Lower lobe of right lung (tissue), 2 donors: Measurements from ENCODE around the gene HOXB3. TPM values are rescaled to one million over a fixed set of nuclear protein-coding genes. Genes with fewer than 3 reads are reported as not detected.

Experiments
- ATAC-seq, 2 donors: fragments of 200-7000 bp; cut with Tn5 transposase; one replicate each; pipeline ENCODE4 v1.9.1; 2020 to 2022; ENCODE audit warnings: mild to moderate bottlenecking in 2 of 2, moderate library complexity in 2 of 2
- DNase-seq: peaks from one replicate; pipeline ENCODE4 v3.0.0-alpha.2; 2020
- H3K27ac ChIP-seq: fragments of 200-600 bp; one replicate; pipeline ENCODE4 v1.8.0; 2022
- H3K27me3 ChIP-seq: fragments of 200-600 bp; one replicate; pipeline ENCODE4 v1.8.0; 2022; ENCODE audit warnings: low read depth
- H3K36me3 ChIP-seq: fragments of 200-600 bp; one replicate; pipeline ENCODE4 v1.8.0; 2022; ENCODE audit warnings: mild to moderate bottlenecking
- H3K4me1 ChIP-seq: fragments of 200-600 bp; one replicate; pipeline ENCODE4 v1.8.0; 2022
- H3K4me3 ChIP-seq: fragments of 200-600 bp; one replicate; pipeline ENCODE4 v1.8.0; 2022; ENCODE audit warnings: mild to moderate bottlenecking
- H3K9me3 ChIP-seq: fragments of 200-600 bp; one replicate; pipeline ENCODE4 v1.8.0; 2022
- intact Hi-C: fragments of 100-400 bp; cut with DNase I; formaldehyde crosslinking; loops from one replicate; pipeline ENCODE4 v1.11.0; 2022
- total RNA-seq: library from RNA; stranded (reverse); fragmentation: NEBNext Ultra II Directional; extraction: Animal tissue kit (Norgen Biotek cat#: 25700); gene quantifications from one replicate; pipeline ENCODE4 v1.2.1, GENCODE V29; 2021
- TF ChIP-seq, protein P1 (sequence below): fragments of 200-600 bp; IDR thresholded peaks from one replicate; pipeline ENCODE4 v1.8.0; 2022; ENCODE audit warnings: antibody characterized with exemption, mild to moderate bottlenecking
- donor health status: DM: no; HTN: yes; CAD: no; lungs with severe emphysema.

Gene HOXB3
- total RNA-seq, 1 donor from 2014 or later = 11.3 TPM

DNA sequence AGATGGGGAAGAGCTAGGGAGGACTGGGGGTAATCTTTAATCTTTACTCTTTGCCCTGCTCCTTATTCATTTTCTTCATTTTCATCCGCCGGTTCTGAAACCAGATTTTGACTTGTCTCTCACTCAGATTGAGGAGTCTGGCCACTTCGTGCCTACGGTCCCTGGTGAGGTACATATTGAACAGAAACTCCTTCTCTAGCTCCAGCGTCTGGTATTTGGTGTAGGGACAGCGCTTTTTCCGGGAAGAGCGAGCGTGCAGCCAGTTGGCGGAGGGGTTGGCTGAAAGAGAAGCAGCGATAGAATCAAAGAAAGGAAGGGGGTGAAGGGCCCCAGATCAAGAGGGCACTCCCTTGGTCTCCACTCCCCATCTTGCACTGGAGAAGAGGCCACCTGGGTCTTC, 32.8 kb upstream of the HOXB3 start:
- ATAC-seq (no peak), DNase-seq (no peak)
- Histone ChIP-seq H3K9me3 (no peaks in the 10 kb centered on the region), H3K4me1 (peaks cover 29% of the 10 kb centered on the region), H3K27me3 (peaks cover 98% of the 10 kb centered on the region), H3K4me3 (no peak overlapping the region), H3K36me3 (no peaks in the 10 kb centered on the region), H3K27ac (no peak overlapping the region)
- TF ChIP-seq, protein P1, sequence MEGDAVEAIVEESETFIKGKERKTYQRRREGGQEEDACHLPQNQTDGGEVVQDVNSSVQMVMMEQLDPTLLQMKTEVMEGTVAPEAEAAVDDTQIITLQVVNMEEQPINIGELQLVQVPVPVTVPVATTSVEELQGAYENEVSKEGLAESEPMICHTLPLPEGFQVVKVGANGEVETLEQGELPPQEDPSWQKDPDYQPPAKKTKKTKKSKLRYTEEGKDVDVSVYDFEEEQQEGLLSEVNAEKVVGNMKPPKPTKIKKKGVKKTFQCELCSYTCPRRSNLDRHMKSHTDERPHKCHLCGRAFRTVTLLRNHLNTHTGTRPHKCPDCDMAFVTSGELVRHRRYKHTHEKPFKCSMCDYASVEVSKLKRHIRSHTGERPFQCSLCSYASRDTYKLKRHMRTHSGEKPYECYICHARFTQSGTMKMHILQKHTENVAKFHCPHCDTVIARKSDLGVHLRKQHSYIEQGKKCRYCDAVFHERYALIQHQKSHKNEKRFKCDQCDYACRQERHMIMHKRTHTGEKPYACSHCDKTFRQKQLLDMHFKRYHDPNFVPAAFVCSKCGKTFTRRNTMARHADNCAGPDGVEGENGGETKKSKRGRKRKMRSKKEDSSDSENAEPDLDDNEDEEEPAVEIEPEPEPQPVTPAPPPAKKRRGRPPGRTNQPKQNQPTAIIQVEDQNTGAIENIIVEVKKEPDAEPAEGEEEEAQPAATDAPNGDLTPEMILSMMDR = no peak
- intact Hi-C loops = no loop called here

DNA sequence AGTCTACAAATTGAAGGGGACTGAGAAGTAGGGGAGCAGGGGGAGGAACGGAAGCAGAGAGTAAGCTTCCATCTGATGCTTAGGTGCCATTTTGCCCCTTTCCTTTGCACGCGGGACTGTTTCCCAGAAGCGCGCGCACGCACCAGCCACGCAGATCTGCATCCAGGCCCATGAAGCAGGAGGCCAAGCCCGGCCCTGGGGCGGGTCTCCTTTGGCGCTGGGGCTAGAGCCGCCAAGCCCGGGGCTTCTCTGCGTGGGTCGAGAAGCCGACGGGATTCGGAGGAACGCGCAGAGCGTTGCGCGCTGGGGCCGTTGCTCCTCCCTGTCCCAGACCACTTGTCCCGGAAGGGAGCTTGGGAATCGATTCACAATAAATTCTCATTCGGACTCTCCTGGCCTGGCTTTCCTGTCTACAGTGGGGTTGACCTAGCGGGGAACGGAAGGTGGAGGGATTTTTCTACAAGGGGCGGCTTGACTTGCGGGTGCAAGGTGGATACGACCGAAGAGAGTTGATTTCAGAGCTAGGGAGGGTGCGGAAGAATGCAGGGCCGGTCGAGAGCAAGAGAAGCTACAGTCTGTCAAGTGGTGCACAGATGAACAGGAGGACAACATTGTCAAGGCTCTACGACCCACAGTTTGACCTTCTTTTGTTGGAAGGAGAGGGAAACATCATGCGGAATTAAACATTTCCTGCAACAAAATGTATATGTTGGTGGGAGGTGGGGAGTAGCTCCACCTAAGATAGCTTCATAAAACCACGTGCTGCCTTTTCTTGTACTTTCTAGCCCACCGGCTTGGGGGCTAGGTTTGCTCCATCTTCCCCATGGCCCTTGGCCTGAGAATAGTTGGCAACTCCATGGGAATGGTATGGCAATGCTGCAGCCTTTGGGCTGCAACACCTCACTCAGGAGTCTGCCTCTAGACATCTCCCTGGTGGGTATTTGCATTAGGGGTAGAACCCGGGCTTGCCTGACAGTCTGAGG, 31.7 kb upstream of the HOXB3 start:
- intact Hi-C loops = no loop called here
- ATAC-seq (no peak), DNase-seq (no peak)
- Histone ChIP-seq H3K4me1 (peaks cover 26% of the 10 kb centered on the region), H3K27me3 (peaks cover 98% of the 10 kb centered on the region), H3K4me3 (no peak overlapping the region), H3K36me3 (no peaks in the 10 kb centered on the region), H3K9me3 (no peaks in the 10 kb centered on the region), H3K27ac (no peak overlapping the region)
- TF ChIP-seq, protein P1 = no peak

DNA sequence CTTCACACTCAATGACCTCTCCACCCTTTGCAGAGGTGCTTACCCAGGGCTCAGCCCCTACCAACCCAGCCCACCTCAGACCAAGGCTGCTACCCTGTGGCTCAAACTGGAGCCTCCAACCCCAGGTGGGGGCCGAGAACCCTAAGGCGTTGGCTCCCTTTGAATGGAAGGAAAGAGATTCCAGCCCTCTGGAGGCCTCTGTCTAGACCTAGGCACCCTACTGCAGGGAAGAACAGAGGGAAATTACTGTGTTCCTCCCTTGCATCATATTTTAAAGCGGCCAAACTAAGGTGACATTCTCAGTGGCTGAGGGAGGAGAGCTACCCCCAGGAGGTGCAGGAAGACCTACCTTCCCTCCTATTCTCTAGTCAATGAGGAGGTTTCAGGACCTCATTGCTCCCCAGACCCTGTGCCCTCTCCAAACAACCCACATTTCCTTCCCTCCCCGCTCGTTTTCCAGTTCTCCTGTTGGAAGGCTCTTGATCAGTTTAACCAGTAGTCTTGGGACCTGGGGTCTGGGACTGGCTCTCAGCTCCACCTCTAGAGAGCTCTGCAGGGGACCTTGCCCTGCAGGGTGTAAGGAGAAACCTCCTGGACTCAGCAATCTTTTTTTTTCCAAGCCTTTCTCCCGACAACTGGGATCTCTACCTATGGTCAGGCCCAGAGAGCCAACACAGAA, 30.6 kb upstream of the HOXB3 start:
- ATAC-seq = no peak
- Histone ChIP-seq H3K36me3 (no peaks in the 10 kb centered on the region), H3K4me1 (peaks cover 15% of the 10 kb centered on the region), H3K27ac (no peak overlapping the region), H3K4me3 (no peak overlapping the region), H3K27me3 (peaks cover 98% of the 10 kb centered on the region), H3K9me3 (no peaks in the 10 kb centered on the region)
- intact Hi-C loops = no loop called here
- no peak for DNase-seq
- TF ChIP-seq, protein P1 = no peak

DNA sequence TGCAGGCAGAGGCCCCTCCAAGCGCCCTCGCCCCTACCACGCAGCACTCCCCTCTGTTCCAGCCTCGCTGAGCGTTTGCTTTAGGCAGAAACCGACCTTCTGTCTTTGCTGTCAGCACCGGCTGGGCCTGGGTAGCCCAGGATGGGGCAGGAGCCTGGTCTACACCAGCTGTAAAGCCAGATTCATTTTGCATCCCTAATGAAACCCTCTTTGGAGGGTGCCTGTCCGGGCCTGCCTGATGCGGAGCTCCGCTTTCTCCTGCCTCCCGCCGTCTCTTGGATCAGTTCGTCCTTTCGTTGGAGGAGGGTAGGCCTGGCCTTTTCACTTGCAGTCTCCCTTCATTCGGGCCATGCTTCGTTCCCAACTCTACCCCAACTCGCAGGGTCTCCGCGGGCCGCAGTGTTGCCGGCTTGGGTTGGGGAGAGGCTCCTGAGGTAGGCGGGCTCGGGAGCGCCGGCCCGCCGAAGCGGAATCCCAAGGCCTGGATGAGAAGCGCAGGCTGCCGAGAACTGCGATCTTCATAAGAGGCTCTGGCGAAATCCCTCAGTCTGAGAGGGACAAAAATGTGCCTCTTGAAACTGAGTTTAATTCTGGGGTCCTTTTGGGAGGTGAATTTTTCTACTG, 29.9 kb upstream of the HOXB3 start:
- no peak overlapping the region for H3K4me3 ChIP-seq
- no peaks in the 10 kb centered on the region for H3K9me3 ChIP-seq
- TF ChIP-seq, protein P1 = no peak
- DNase-seq (no peak), ATAC-seq (no peak)
- no peaks in the 10 kb centered on the region for H3K36me3 ChIP-seq
- intact Hi-C loops = no loop called here
- H3K27ac ChIP-seq = no peak overlapping the region
- H3K4me1 ChIP-seq = peaks cover 8% of the 10 kb centered on the region
- peaks cover 97% of the 10 kb centered on the region for H3K27me3 ChIP-seq

- Histone ChIP-seq H3K36me3 (no peaks in the 10 kb centered on the region), H3K9me3 (no peaks in the 10 kb centered on the region), H3K27ac (no peak overlapping the region), H3K4me3 (no peak overlapping the region), H3K4me1 (peaks cover 12% of the 10 kb centered on the region), H3K27me3 (peaks cover 97% of the 10 kb centered on the region)
- DNase-seq (peak; percentile 89), ATAC-seq (peak; percentile 91 to 94)
- intact Hi-C loops = no loop called here
- TF ChIP-seq, protein P1 = peak; percentile 97
Measured at GRCh38 chr17:48618256-48618896, 28.3 kb upstream of the HOXB3 start.
